ENCODE data around the gene DNAI1.

DNAI1 gene

GRCh38 chr9:34440017-34440416 is 18.6 kb upstream of the DNAI1 start:
- TF ChIP-seq GATA2 (IDR thresholded peaks at IDR 0.05; ENCODE audit: low read depth, low read length) = no peak
- no peak for TF ChIP-seq GATA3 (IDR thresholded peaks at IDR 0.05; ENCODE audit: low read depth, low read length)

GRCh38 chr9:34442770-34443169 is 15.8 kb upstream of the DNAI1 start:
- TF ChIP-seq GATA3 (IDR thresholded peaks at IDR 0.05; ENCODE audit: low read depth, low read length) (no peak), GATA2 (IDR thresholded peaks at IDR 0.05; ENCODE audit: low read depth, low read length) (no peak)

GRCh38 chr9:34443533-34443932 is 15.1 kb upstream of the DNAI1 start:
- no peak for TF ChIP-seq GATA2 (IDR thresholded peaks at IDR 0.05; ENCODE audit: low read depth, low read length)
- TF ChIP-seq GATA3 (IDR thresholded peaks at IDR 0.05; ENCODE audit: low read depth, low read length) = no peak

- TF ChIP-seq GATA2 (IDR thresholded peaks at IDR 0.05; ENCODE audit: low read depth, low read length) = no peak
- TF ChIP-seq GATA3 (IDR thresholded peaks at IDR 0.05; ENCODE audit: low read depth, low read length) = no peak
Observed at GRCh38 chr9:34443976-34444375, 14.6 kb upstream of the DNAI1 start.

GRCh38 chr9:34446468-34446891 is 12.1 kb upstream of the DNAI1 start:
- TF ChIP-seq GATA2 (IDR thresholded peaks at IDR 0.05; ENCODE audit: low read depth, low read length) (no peak), GATA3 (IDR thresholded peaks at IDR 0.05; ENCODE audit: low read depth, low read length) (no peak)

- TF ChIP-seq GATA2 (IDR thresholded peaks at IDR 0.05; ENCODE audit: low read depth, low read length) = no peak
- no peak for TF ChIP-seq GATA3 (IDR thresholded peaks at IDR 0.05; ENCODE audit: low read depth, low read length)
Observed at GRCh38 chr9:34446951-34447350, 11.7 kb upstream of the DNAI1 start.

- TF ChIP-seq GATA2 (IDR thresholded peaks at IDR 0.05; ENCODE audit: low read depth, low read length) (no peak), GATA3 (IDR thresholded peaks at IDR 0.05; ENCODE audit: low read depth, low read length) (no peak)
Observed at GRCh38 chr9:34450644-34451043, 8.0 kb upstream of the DNAI1 start.

- TF ChIP-seq GATA2 (IDR thresholded peaks at IDR 0.05; ENCODE audit: low read depth, low read length) (no peak), GATA3 (IDR thresholded peaks at IDR 0.05; ENCODE audit: low read depth, low read length) (no peak)
Observed at GRCh38 chr9:34451135-34451534, 7.5 kb upstream of the DNAI1 start.

- TF ChIP-seq GATA3 (IDR thresholded peaks at IDR 0.05; ENCODE audit: low read depth, low read length) (no peak), GATA2 (IDR thresholded peaks at IDR 0.05; ENCODE audit: low read depth, low read length) (no peak)
Observed at GRCh38 chr9:34451545-34451944, 7.1 kb upstream of the DNAI1 start.

- TF ChIP-seq GATA3 (IDR thresholded peaks at IDR 0.05; ENCODE audit: low read depth, low read length) = no peak
- no peak for TF ChIP-seq GATA2 (IDR thresholded peaks at IDR 0.05; ENCODE audit: low read depth, low read length)
Observed at GRCh38 chr9:34452568-34452967, 6.0 kb upstream of the DNAI1 start.

- TF ChIP-seq GATA2 (IDR thresholded peaks at IDR 0.05; ENCODE audit: low read depth, low read length) (no peak), GATA3 (IDR thresholded peaks at IDR 0.05; ENCODE audit: low read depth, low read length) (no peak)
Observed at GRCh38 chr9:34454571-34455065, 4.0 kb upstream of the DNAI1 start.

GRCh38 chr9:34456151-34456550 is 2.5 kb upstream of the DNAI1 start:
- TF ChIP-seq GATA3 (IDR thresholded peaks at IDR 0.05; ENCODE audit: low read depth, low read length) = no peak
- no peak for TF ChIP-seq GATA2 (IDR thresholded peaks at IDR 0.05; ENCODE audit: low read depth, low read length)

- TF ChIP-seq GATA2 (IDR thresholded peaks at IDR 0.05; ENCODE audit: low read depth, low read length) (no peak), GATA3 (IDR thresholded peaks at IDR 0.05; ENCODE audit: low read depth, low read length) (no peak)
Observed at GRCh38 chr9:34456746-34457145, 1.9 kb upstream of the DNAI1 start.

GRCh38 chr9:34457266-34458012 is 1.2 kb upstream of the DNAI1 start:
- TF ChIP-seq GATA2 (IDR thresholded peaks at IDR 0.05; ENCODE audit: low read depth, low read length) (no peak), GATA3 (IDR thresholded peaks at IDR 0.05; ENCODE audit: low read depth, low read length) (no peak)

GRCh38 chr9:34458959-34459340 is 345 bp downstream of the DNAI1 start:
- TF ChIP-seq GATA3 (IDR thresholded peaks at IDR 0.05; ENCODE audit: low read depth, low read length) = no peak
- no peak for TF ChIP-seq GATA2 (IDR thresholded peaks at IDR 0.05; ENCODE audit: low read depth, low read length)
